HG02938 (cell line): ENCODE data around the gene NCAM1.

Experiments
- ATAC-seq: cut with Tn5 transposase; IDR thresholded peaks from one replicate; pipeline ENCODE4 v1.9.1; 2021; ENCODE audit warnings: mild to moderate bottlenecking, moderate library complexity; ENCODE audit not compliant: unreplicated experiment

NCAM1 gene

DNA sequence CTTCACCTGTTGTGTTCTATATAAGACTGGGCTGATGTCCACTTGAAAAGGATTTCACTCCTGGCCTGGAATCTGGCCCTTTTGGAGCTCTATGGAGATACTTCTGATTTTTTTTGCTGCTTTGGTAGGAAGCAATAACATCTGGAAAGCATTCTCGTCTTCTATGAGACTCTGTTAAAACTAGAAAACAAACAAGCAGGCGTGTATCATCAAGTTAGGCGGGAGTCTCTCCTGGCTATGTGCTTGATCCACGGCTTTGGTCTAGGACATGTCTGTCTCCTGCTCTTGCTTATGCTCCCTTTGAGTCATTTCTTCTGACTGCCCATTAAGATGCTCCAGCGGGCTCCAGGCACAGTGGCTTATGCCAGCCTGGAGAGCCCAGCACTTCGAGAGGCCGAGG lies 231.8 kb downstream of the NCAM1 start:
- no peak for ATAC-seq

DNA sequence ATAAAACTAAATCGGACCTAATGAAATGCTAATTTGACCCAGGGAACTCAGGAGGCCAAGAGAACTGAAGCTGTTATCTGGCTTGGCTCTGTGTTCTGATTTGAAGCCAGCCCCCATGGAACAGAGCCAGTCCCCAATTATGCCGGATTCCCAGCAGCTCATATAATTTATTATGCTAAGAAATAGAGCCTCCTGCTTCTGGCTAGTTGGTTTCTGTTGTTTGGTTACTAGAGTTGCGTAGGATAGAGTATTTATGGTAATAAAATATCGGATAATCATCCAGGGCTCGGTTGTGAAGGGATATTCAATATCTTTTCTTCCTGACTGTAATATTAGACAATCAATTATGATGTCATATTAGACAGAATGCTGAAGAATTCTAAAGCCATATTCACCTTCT lies 232.7 kb downstream of the NCAM1 start:
- no peak for ATAC-seq

- ATAC-seq: no peak
These were observed 234.5 kb downstream of the NCAM1 start for GRCh38 chr11:113195728-113196127.

DNA sequence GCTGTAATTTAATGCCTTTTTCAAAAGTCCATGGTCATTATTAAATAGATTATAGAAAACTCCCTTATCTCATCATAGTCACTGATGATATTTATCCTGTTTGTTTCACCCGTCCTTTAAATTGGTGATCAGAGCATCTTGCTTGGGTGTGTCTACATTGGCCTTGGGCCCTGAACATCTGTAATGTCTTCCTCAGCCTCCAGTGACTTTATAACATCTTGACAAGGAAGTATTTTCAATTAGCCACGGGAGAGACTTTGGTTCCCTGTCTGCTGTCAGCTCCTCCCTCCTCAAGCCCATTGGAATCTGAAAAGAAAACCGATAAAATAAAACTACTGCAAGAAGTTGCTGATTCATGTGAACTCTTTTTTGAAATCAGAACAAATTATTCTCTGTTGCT lies 236.2 kb downstream of the NCAM1 start:
- ATAC-seq: no peak

DNA sequence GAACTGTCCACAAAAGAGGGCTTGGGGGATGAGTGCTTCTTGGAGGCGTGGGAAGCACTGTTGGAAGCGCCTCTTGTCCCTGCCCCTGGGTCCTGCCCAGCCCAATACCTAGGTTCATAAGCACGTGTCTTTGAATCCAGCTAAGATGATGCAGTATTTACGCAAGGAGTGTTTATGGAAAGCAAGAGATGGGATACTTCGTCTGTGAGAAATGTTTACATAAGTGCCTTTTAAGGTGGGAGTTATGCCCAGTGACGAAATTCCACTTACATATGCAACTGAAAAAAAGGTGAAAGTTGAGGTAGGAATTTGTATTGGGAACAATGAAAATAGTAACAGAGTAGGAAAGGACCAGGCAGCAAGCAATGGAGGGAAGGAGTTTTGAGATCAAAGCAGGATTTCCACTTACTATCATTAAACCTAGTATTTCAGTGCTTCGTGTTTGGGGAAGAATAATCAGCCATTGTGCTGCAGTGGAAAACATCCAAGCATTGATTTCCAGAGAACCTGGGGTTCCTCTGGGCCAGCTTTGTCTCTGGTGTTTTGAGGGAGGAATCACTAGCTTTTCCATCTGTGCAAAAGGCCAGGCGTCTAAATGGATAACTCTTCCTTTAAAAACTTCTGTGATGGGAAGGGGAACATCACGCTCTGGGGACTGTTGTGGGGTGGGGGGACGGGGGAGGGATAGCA lies 237.9 kb downstream of the NCAM1 start:
- no peak for ATAC-seq

- ATAC-seq: no peak
These were observed 238.6 kb downstream of the NCAM1 start for GRCh38 chr11:113199866-113200265.

GRCh38 chr11:113201054-113201818 lies 240.0 kb downstream of the NCAM1 start:
- ATAC-seq: no peak

GRCh38 chr11:113202431-113202830 lies 241.2 kb downstream of the NCAM1 start:
- no peak for ATAC-seq

DNA sequence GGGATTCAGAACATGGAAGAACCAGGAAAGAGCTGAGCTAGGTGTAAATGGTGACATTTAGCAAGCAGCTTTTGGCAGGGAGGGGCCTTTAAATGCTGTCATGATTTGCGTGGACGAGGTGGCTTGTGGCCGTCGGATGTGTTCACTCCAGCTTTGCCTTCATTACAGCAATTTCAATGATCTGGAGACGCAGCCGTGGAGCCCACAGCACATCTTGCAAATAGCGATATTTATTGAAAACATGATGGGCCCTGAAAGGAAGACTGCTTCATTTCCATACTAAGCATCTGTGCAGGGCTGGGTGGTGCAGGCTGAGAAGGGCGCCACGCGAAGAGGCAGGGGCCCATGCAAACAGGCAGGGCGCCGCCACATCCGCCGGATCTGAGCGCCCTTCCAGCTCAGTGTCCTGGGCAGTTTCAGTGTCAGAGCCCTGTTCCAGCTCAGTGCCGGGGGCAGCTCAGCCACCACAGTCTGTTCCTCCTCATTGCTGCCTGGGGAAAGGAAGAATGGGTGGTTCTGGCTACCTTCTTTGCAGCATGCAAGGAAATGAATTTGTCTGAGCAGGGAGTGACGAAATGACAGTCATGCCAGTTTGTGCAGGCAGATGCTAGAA lies 242.0 kb downstream of the NCAM1 start:
- ATAC-seq: no peak

DNA sequence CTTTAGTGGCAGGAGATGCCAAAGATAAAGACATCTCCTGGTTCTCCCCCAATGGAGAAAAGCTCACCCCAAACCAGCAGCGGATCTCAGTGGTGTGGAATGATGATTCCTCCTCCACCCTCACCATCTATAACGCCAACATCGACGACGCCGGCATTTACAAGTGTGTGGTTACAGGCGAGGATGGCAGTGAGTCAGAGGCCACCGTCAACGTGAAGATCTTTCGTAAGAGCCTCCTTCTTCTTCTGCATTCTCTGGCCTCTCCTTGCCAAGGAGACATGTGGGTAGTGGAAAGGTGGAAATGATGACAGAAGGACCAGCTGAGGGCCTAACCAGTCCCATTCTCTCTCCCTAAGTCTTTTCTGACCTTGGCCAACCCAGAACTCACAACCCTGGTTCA lies 243.1 kb downstream of the NCAM1 start:
- ATAC-seq: no peak

GRCh38 chr11:113213549-113213948 lies 252.3 kb downstream of the NCAM1 start:
- no peak for ATAC-seq

- ATAC-seq: no peak
These were observed 261.0 kb downstream of the NCAM1 start for GRCh38 chr11:113222241-113222640.

DNA sequence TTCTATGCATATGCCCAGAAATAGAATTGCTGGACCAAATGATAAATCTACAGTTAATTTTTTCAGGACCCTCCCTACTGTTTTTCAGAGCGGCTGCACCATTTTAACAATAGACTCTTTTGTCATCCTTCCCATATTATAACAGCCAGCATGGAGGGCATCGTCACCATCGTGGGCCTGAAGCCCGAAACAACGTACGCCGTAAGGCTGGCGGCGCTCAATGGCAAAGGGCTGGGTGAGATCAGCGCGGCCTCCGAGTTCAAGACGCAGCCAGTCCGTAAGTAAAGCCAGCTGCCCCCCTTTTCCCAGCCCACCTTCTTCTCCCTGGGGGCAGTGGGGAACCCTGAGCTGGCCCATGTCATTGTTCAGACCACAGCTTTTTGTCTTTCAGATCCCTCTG lies 273.7 kb downstream of the NCAM1 start:
- ATAC-seq: no peak

- no peak for ATAC-seq
These were observed 276.0 kb downstream of the NCAM1 start for GRCh38 chr11:113237261-113237660.

GRCh38 chr11:113238721-113239120 lies 277.5 kb downstream of the NCAM1 start:
- no peak for ATAC-seq

DNA sequence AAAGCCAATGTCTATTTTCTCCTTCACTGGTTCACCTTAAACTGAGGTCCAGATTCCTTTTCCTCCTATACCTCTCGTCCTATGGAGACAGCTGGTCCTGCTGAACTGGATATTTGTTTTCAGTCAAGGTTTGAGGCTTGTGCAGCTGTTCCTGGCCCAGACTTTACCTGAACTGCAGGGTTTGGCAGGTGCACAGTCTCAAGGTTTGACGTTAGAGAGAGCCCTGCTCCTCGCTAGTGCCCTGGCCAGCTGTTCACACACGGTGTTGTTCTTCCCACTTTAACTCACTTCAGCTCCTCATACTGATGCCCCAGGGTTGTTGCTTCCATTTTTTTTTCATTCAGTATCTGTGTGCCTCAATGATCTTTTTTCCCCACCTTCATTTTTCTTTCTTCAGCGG lies 279.2 kb downstream of the NCAM1 start:
- ATAC-seq: no peak

DNA sequence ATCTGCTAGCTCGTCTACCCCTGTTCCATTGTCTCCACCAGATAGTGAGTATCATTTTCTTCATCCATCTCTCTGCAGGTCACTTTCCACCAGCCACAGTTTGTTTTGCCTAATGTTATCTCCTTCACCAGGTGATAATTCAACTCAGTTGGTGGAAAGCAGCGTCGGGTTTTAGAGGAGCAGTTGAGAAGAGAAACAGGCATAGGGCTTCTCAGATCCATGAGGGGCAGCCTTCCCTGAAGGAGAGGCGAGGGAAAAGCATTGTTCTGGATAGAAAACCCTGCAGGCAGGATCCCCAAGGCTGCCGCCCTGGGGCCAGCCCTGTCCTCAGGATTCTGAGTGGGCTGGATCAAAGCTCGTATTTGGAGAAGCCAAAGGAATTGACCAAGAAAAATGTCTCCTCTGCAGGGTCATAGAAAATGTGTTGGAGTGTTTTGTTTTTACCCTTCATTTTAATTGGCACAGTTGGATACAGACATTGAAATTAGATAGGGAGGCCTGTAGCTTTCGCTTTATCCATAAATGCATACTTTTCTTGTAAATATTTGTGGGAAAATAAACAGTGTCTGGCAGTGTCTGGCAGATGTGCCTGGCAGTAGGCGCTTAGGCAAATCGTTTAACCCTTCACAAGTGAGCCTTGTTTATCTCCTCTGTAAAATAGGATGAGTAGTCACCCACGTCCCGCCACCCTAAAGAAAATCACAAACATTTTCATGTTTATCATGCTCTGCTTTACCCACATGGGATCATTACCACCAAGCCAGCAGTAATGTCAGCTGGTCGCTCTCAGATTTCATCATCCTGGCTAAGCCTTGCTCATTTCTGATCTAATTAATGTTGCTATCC lies 279.8 kb downstream of the NCAM1 start:
- ATAC-seq: no peak

DNA sequence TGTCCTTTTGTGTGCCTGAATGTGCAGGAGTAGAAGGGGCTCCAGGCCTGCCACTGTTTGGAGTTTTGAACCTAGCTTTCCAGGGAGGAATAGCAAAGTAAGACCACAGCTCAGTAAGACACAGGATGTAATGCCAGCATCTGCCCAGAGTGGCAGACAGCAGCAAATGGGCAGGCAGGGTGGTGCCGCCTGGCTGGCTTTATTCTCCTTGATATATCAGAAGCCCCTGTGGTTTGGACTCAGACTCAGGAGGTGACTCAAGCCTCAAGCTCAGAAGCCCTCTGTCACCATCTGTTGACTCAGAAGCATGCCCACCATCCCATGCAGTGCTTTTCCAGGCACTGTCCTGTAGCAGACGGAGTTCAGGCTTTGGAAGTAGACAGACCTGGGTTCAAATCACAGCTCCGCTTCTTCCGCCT lies 280.4 kb downstream of the NCAM1 start:
- ATAC-seq: no peak

DNA sequence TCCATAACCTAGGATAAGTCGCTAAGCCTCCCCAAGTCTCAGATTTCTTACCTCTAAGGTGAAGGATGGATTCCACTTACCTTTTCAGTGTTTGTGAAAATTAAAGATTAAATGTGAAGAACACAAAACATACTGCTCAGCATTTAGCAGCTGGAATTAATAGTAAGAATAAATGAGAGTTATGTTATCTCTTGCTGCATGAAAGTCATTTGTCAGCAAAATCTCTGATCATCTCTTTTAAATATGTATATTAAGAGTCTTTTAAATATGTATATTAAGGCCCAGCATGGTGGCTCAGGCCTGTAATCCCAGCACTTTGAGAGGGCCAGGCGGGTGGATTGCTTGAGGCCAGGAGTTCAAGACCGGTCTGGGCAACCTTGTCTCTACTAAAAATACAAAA lies 280.8 kb downstream of the NCAM1 start:
- no peak for ATAC-seq

DNA sequence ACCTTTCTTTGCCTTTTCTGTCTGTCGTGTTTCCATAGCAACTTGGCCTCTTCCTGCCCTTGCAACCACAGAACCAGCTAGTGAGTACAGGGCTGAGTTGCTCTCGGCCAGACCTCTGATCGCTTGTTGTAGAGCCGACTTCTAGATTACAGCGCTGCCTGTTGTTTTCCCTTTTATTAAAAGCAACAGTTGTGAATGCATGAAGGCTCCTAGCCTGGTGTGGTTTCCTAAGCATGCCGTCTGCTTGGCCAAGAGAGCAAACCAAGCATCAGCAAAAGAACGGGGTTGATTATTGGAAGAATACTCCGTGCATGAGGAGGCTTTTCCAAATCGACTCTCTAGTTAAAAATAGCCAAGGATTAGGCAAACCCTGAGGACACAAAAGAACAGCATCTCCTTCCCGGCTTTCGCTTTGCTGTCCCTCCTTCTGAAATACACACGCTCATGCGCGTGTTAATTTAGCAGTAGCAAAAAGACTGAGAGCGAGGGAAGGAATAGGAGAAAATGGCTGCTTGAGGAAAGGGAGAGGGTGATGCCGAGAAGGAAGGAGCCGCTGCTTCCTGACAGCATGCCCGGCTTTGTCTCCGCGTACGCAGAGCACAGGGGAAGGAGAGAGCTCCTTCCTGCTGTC lies 281.7 kb downstream of the NCAM1 start:
- no peak for ATAC-seq

DNA sequence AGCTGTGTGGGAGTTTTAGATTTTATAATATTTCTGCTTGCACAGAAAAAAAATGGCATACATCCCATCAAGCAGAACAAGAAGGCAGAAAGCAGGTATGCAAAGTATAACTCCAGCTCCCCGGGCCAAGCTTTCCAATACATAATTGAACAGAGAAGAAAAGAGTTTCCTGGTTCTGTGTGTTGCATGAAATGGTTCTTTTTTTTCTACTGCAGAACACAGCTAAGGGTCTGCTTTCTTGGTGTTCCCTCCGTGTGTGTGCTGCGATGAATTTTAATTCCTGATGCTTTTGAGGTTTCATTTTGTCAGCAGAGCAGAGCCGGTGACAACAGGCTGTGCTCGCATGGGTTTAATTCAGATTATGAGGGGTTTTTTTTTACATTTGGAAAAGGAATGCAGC lies 282.5 kb downstream of the NCAM1 start:
- no peak for ATAC-seq
